GM18508 (cell line): Measurements from ENCODE around the gene ZNF865.

Source experiments
- ATAC-seq: cut with Tn5 transposase; IDR thresholded peaks from one replicate; pipeline ENCODE4 v1.9.1; 2021; ENCODE audit warnings: moderate number of reproducible peaks; ENCODE audit not compliant: insufficient read depth, unreplicated experiment

Gene ZNF865

GRCh38 chr19:55585658-55586339, 19.6 kb upstream of the ZNF865 start:
- ATAC-seq, result no peak

- peak; percentile 79 for ATAC-seq
These were observed 18.3 kb upstream of the ZNF865 start for GRCh38 chr19:55586976-55587668.

GRCh38 chr19:55588738-55589137, 16.7 kb upstream of the ZNF865 start:
- ATAC-seq, result no peak

- no peak for ATAC-seq
These were observed 15.3 kb upstream of the ZNF865 start for GRCh38 chr19:55590109-55590508.

GRCh38 chr19:55590617-55591016, 14.8 kb upstream of the ZNF865 start:
- no peak for ATAC-seq

- ATAC-seq, result no peak
These were observed 13.9 kb upstream of the ZNF865 start for GRCh38 chr19:55591555-55591954.

- no peak for ATAC-seq
These were observed 12.9 kb upstream of the ZNF865 start for GRCh38 chr19:55592391-55593090.

- no peak for ATAC-seq
These were observed 12.2 kb upstream of the ZNF865 start for GRCh38 chr19:55593096-55593772.

- no peak for ATAC-seq
These were observed 10.4 kb upstream of the ZNF865 start for GRCh38 chr19:55594996-55595545.

GRCh38 chr19:55596304-55596703, 9.1 kb upstream of the ZNF865 start:
- ATAC-seq, result no peak

GRCh38 chr19:55597501-55597921, 7.9 kb upstream of the ZNF865 start:
- ATAC-seq, result no peak

- no peak for ATAC-seq
These were observed 7.4 kb upstream of the ZNF865 start for GRCh38 chr19:55598034-55598433.

GRCh38 chr19:55598719-55599467, 6.6 kb upstream of the ZNF865 start:
- peak; percentile 33 for ATAC-seq

- peak; percentile 28 for ATAC-seq
These were observed 6.0 kb upstream of the ZNF865 start, which contains the start of gene FIZ1 for GRCh38 chr19:55599468-55599841. Gene FIZ1 (minus strand): TSS chr19:55599517. CDS start chr19:55597865, 1,652 bp downstream.

GRCh38 chr19:55599842-55600661, 5.4 kb upstream of the ZNF865 start, which contains the start of gene ZNF524:
Gene ZNF524 (plus strand): TSS chr19:55600288. CDS start chr19:55602113, 1,825 bp downstream.
- peak; percentile 22 for ATAC-seq

GRCh38 chr19:55600662-55601028, 4.8 kb upstream of the ZNF865 start:
- ATAC-seq, result no peak

- ATAC-seq, result no peak
These were observed 4.4 kb upstream of the ZNF865 start for GRCh38 chr19:55601084-55601483.

- ATAC-seq, result no peak
These were observed 3.1 kb upstream of the ZNF865 start for GRCh38 chr19:55602104-55603001.
